Spleen (tissue), 7 donors: ENCODE measurements around the gene KL.

Source experiments
- POLR2A ChIP-seq, 3 donors: fragments of 450-650 bp; IDR thresholded peaks; one replicate each; pipeline ENCODE4 v1.5.1; 2017; ENCODE audit warnings: antibody characterized with exemption in 3 of 3, mild to moderate bottlenecking in 1 of 3
- POLR2AphosphoS5 ChIP-seq, 3 donors: sonication (generic); formaldehyde crosslinking; IDR thresholded peaks; one replicate each; pipeline ENCODE4 v1.5.1; 2017; ENCODE audit warnings: antibody characterized with exemption in 3 of 3
- TF ChIP-seq, protein P1 (sequence below), 11 experiments: fragments of 200-600 bp in 7 of 11; fragments of 450-650 bp in 4 of 11; sonication (generic) in 4 of 11; IDR thresholded peaks in 8 of 11; conservative IDR thresholded peaks in 3 of 11; 1 replicate in 7 of 11; 2 replicates in 4 of 11; pipeline versions ENCODE4 v1.4.0 to v1.8.0; 2016 to 2021; ENCODE audit warnings: antibody characterized with exemption in 11 of 11, inconsistent platforms in 4 of 11, mild to moderate bottlenecking in 1 of 11
- donor health status: DM: no; HTN: no; CAD: no; lungs with moderate emphysema.
- donor health status: DM: no; HTN: no; CAD: no.
- donor health status: DM: no; HTN: no; CAD: no.

DNA sequence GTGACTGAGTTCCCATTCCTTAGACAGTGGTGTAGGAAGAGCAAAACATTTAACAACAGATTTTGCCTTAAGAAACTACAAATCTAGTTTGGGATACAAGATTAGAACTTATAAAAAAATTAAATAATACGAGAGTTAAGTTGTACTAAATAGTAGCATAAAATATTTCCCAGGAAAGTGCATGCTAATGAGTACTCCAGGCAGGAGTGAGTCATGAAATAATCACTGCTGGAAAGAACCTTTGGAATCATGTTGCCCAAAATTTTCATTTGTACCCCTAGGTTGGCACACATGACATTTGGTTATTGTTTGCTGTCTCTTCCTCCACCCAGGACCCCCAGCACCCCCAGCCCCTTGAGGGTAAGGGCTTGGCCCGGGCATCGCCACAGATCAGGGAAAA is 26.3 kb upstream of the KL start:
- TF ChIP-seq, protein P1, sequence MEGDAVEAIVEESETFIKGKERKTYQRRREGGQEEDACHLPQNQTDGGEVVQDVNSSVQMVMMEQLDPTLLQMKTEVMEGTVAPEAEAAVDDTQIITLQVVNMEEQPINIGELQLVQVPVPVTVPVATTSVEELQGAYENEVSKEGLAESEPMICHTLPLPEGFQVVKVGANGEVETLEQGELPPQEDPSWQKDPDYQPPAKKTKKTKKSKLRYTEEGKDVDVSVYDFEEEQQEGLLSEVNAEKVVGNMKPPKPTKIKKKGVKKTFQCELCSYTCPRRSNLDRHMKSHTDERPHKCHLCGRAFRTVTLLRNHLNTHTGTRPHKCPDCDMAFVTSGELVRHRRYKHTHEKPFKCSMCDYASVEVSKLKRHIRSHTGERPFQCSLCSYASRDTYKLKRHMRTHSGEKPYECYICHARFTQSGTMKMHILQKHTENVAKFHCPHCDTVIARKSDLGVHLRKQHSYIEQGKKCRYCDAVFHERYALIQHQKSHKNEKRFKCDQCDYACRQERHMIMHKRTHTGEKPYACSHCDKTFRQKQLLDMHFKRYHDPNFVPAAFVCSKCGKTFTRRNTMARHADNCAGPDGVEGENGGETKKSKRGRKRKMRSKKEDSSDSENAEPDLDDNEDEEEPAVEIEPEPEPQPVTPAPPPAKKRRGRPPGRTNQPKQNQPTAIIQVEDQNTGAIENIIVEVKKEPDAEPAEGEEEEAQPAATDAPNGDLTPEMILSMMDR (IDR thresholded peaks at IDR 0.05 in 8 of 11, conservative IDR thresholded peaks at IDR 0.05 in 3 of 11) = no peak
- TF ChIP-seq POLR2A (IDR thresholded peaks at IDR 0.05) = no peak
- TF ChIP-seq POLR2AphosphoS5 (IDR thresholded peaks at IDR 0.05) = no peak
